HEK293T (cell line): Measurements from ENCODE around the gene NFIX.

Source experiments
- CTCF ChIA-PET: fragments of 350-600 bp; formaldehyde crosslinking; extraction: SDS; loops from one replicate; lab custom pipeline; 2021; ENCODE audit warnings: antibody characterized with exemption, inconsistent platforms; lab: Yijun Ruan, JAX
- POLR2A ChIA-PET: fragments of 350-600 bp; formaldehyde crosslinking; extraction: SDS; loops from one replicate; lab custom pipeline; 2020; ENCODE audit warnings: antibody characterized with exemption, inconsistent platforms; lab: Yijun Ruan, JAX
- DNase-seq: peaks from one replicate; pipeline ENCODE4 v3.0.0; 2012; ENCODE audit warnings: mixed read lengths; ENCODE audit errors: extremely low spot score
- ARNT ChIP-seq: fragments of 450-650 bp; IDR thresholded peaks from 2 replicates; pipeline ENCODE4 v1.6.1; 2017; ENCODE audit warnings: mild to moderate bottlenecking
- BHLHE40 ChIP-seq: fragments of 450-650 bp; IDR thresholded peaks from 2 replicates; pipeline ENCODE4 v1.6.1; 2016; ENCODE audit warnings: mild to moderate bottlenecking, moderate library complexity, borderline replicate concordance
- CTBP1 ChIP-seq: fragments of 450-650 bp; IDR thresholded peaks from 2 replicates; pipeline ENCODE4 v1.6.1; 2016; ENCODE audit warnings: borderline replicate concordance
- ELF4 ChIP-seq: fragments of 450-650 bp; IDR thresholded peaks from 2 replicates; pipeline ENCODE4 v1.6.1; 2017; ENCODE audit warnings: antibody characterized with exemption
- FOXA1 ChIP-seq: fragments of 450-650 bp; IDR thresholded peaks from 2 replicates; pipeline ENCODE4 v1.6.1; 2016; ENCODE audit warnings: mild to moderate bottlenecking
- FOXK2 ChIP-seq: fragments of 450-650 bp; IDR thresholded peaks from 2 replicates; pipeline ENCODE4 v1.6.1; 2016; ENCODE audit warnings: mild to moderate bottlenecking
- FOXM1 ChIP-seq: fragments of 450-650 bp; IDR thresholded peaks from 2 replicates; pipeline ENCODE4 v1.6.1; 2017; ENCODE audit warnings: mild to moderate bottlenecking, borderline replicate concordance
- HDGF ChIP-seq: fragments of 450-650 bp; IDR thresholded peaks from 2 replicates; pipeline ENCODE4 v1.6.1; 2017; ENCODE audit warnings: antibody characterized with exemption, borderline replicate concordance
- L3MBTL2 ChIP-seq: fragments of 450-650 bp; conservative IDR thresholded peaks from 2 replicates; pipeline ENCODE4 v1.6.1; 2016; ENCODE audit warnings: mild to moderate bottlenecking
- LEF1 ChIP-seq: fragments of 450-650 bp; IDR thresholded peaks from 2 replicates; pipeline ENCODE4 v1.6.1; 2017; ENCODE audit warnings: mild to moderate bottlenecking, borderline replicate concordance
- NFRKB ChIP-seq: fragments of 450-650 bp; IDR thresholded peaks from 2 replicates; pipeline ENCODE4 v1.6.1; 2016; ENCODE audit warnings: mild to moderate bottlenecking, moderate library complexity
- SP1 ChIP-seq: fragments of 450-650 bp; IDR thresholded peaks from 2 replicates; pipeline ENCODE4 v1.6.1; 2017
- SUZ12 ChIP-seq: fragments of 450-650 bp; IDR thresholded peaks from 2 replicates; pipeline ENCODE4 v1.6.1; 2016; ENCODE audit warnings: mild to moderate bottlenecking
- TARDBP ChIP-seq: fragments of 450-650 bp; IDR thresholded peaks from 2 replicates; pipeline ENCODE4 v1.6.1; 2016
- ZNF384 ChIP-seq: fragments of 450-650 bp; IDR thresholded peaks from 2 replicates; pipeline ENCODE4 v1.6.1; 2016
- TF ChIP-seq, protein P1 (sequence below): fragments of 450-650 bp; IDR thresholded peaks from 2 replicates; pipeline ENCODE4 v1.6.1; 2016

Gene NFIX

DNA sequence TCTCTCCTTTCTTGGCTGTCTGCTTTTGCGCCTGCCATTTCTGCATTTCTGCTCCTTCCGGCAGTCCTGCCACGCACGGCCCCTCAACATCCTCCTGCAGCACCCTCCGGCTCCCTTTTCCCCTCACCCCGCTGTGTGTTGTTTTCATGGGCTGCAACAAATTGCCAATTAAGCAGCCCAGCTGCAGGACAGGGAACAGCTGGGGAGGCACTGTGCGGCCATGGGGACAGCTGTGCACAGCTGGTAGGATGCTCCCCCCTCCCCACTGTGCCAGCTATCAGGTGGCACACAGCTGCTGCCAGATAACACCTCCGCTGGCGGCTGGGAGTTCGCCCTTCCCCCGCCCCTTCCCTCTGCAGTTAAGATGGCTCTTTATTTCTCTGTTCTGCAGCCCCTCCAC is 82.0 kb downstream of the NFIX start:
- ChIA-PET CTCF (no interaction called here), POLR2A (no interaction called here)
- no peak for DNase-seq
- TF ChIP-seq FOXK2 (no peak), ZNF384 (no peak), L3MBTL2 (no peak), TARDBP (no peak), ELF4 (no peak)
- TF ChIP-seq, protein P1, sequence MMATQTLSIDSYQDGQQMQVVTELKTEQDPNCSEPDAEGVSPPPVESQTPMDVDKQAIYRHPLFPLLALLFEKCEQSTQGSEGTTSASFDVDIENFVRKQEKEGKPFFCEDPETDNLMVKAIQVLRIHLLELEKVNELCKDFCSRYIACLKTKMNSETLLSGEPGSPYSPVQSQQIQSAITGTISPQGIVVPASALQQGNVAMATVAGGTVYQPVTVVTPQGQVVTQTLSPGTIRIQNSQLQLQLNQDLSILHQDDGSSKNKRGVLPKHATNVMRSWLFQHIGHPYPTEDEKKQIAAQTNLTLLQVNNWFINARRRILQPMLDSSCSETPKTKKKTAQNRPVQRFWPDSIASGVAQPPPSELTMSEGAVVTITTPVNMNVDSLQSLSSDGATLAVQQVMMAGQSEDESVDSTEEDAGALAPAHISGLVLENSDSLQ, result no peak

DNA sequence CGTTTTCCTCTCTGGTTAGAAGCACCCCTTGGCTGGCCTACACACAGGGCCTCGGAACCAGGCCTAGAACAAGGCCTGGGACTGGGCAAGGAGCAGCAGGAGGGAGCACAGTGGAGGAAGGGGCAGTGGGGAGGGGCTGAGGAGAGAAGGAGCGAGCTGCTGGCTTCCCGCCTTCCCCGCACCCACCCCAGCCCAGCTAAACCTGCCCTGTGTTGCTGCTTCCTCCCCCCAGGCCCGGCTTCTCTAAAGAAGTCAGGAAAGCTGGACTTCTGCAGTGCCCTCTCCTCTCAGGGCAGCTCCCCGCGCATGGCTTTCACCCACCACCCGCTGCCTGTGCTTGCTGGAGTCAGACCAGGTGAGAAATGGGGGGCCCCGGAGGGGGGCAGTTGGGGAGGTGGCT is 83.1 kb downstream of the NFIX start:
- ChIA-PET CTCF (interaction anchor here (0.7 to 1.3 kb wide), 4 partner anchors 10 to 101 kb away, joined by 3 to 4 read pairs (median 3); no protein-coding TSS in a partner anchor), POLR2A (no interaction called here)
- no peak for TF ChIP-seq SUZ12
- no peak for TF ChIP-seq FOXA1
- no peak for TF ChIP-seq ARNT
- TF ChIP-seq TARDBP, result no peak
- TF ChIP-seq LEF1, result no peak
- no peak for TF ChIP-seq BHLHE40
- TF ChIP-seq SP1, result no peak
- no peak for TF ChIP-seq ZNF384
- TF ChIP-seq NFRKB, result no peak
- TF ChIP-seq CTBP1, result no peak
- TF ChIP-seq L3MBTL2, result no peak
- no peak for DNase-seq

DNA sequence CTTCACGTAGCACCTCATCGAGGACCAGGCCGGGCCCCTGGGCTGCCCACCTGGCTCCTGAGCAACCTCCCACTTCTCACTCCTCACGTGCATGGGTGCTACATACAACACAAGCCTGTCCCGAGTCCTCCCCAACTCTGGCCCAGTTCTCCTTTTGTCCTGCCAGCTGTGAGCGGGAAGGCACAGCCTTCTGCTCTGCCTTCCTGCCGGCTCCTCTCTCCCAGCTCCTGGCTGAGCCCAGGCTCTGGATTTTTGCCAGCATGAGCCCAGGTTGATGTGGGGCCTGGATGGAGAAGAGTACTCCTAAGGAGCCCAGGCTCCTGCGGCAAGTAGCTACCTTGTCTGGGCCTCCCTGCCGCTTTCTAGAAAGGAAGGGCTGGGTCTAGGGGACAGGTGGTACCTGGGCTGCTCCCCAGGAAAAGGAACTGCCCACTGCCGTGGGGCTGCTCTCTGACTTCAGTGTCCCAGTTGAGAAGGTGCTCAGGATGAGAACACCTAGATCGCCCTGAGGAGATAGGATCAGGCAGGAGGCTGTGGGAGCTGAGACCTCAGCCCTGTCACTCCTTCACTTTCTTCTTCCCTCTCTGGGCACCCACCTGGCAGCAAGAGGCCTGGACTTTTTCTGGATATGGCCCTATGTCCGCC is 83.7 kb downstream of the NFIX start:
- ChIA-PET CTCF (interaction anchor here (0.7 to 1.3 kb wide), 5 partner anchors 11 to 101 kb away, joined by 3 to 4 read pairs (median 3); no protein-coding TSS in a partner anchor), POLR2A (interaction anchor here (1.1 kb wide), 1 partner anchor 18 kb away, joined by 3 read pairs; no protein-coding TSS in a partner anchor)
- DNase-seq, result no peak
- TF ChIP-seq ELF4 (no peak), CTBP1 (no peak), SUZ12 (no peak), FOXM1 (no peak), ZNF384 (no peak), ARNT (no peak), BHLHE40 (no peak), HDGF (no peak), SP1 (no peak), L3MBTL2 (no peak), NFRKB (no peak), FOXA1 (no peak), LEF1 (no peak), FOXK2 (no peak), TARDBP (no peak)
- TF ChIP-seq, protein P1, result no peak

- CTCF ChIA-PET, result interaction anchor here (0.7 to 1.1 kb wide), 2 partner anchors 15 to 96 kb away, joined by 3 to 4 read pairs; no protein-coding TSS in a partner anchor
- TF ChIP-seq L3MBTL2, result no peak
- no peak for TF ChIP-seq BHLHE40
- TF ChIP-seq HDGF, result no peak
- TF ChIP-seq, protein P1, result no peak
- no peak for TF ChIP-seq FOXK2
- no peak for TF ChIP-seq CTBP1
- no peak for TF ChIP-seq FOXA1
- TF ChIP-seq NFRKB, result no peak
- TF ChIP-seq SUZ12, result no peak
- no peak for TF ChIP-seq ARNT
- no peak for TF ChIP-seq LEF1
- no peak for TF ChIP-seq SP1
- no peak for TF ChIP-seq ZNF384
- TF ChIP-seq TARDBP, result no peak
- no peak for TF ChIP-seq FOXM1
- no peak for TF ChIP-seq ELF4
- DNase-seq, result no peak
- POLR2A ChIA-PET, result interaction anchor here (1.1 kb wide), 1 partner anchor 18 kb away, joined by 3 read pairs; no protein-coding TSS in a partner anchor
Measured at GRCh38 chr19:13079542-13079986, 84.3 kb downstream of the NFIX start.

- CTCF ChIA-PET, result interaction anchor here (1.1 to 2.1 kb wide), 4 partner anchors 12 to 117 kb away, joined by 3 to 6 read pairs (median 6); no protein-coding TSS in a partner anchor
- TF ChIP-seq ARNT, result 0 out of 2 replicates have a peak, but pooled peaks have one; percentile 7
- TF ChIP-seq NFRKB, result no peak
- POLR2A ChIA-PET, result interaction anchor here (1.3 kb wide), 1 partner anchor 12 kb away, joined by 3 read pairs; no protein-coding TSS in a partner anchor
- DNase-seq, result peak; percentile 52
Measured at GRCh38 chr19:13082192-13083007, 87.1 kb downstream of the NFIX start.
